ENCODE data around the gene PHC2. TPM values are rescaled to one million over a fixed set of nuclear protein-coding genes. Genes with fewer than 3 reads are reported as not detected.

Gene PHC2
- total and polyA plus RNA-seq, 9 of the 15 experiments (the other 6 are each of a cell fraction or from before 2014, with no cell fraction given): 3.1 to 67.6 (median 34.6) TPM

DNA sequence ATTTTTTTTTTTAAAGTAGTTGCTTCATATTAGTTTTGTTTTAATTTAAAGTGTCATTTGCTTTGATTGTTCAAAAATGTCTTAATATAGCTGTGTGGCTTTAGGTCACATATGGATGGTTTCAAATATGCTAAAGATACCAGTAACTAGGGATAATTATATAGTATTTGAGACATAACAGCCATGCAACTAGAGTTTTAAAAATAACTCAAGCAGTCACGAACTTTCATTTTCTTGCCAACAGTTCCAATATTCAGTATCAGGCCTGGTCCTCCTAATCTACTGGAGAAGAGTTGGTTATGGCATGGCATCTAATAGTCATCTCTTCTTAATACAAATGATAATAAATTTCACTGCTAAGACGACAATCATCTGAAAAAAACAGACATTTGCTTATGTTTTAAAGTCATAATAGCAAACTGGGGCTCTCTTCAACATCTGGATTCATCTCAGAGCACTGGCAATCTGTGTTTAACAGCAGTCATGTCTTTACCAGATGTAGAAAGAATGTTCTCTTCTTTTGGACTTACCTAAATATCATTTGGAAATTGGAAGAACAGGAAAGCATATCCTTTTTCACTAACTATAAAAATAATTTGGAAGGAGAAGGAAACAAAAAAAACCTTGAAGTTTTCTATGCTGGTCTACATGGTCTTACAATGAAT lies 85.9 kb downstream of the PHC2 start (continued):
- TF ChIP-seq TFAM (CRISPR knock-in tag; conservative IDR thresholded peaks at IDR 0.05): no peak
- TF ChIP-seq ZBTB17 (CRISPR knock-in tag; IDR thresholded peaks at IDR 0.05): no peak
- TF ChIP-seq RBBP5 (IDR thresholded peaks at IDR 0.05; ENCODE audit: borderline replicate concordance, insufficient read depth, low read length, poor library complexity, severe bottlenecking): no peak
- TF ChIP-seq RBM25 (IDR thresholded peaks at IDR 0.05; ENCODE audit: low read depth, low read length, severe bottlenecking): no peak
- TF ChIP-seq BDP1 (IDR thresholded peaks at IDR 0.05; ENCODE audit: insufficient read depth, insufficient read length): no peak

DNA sequence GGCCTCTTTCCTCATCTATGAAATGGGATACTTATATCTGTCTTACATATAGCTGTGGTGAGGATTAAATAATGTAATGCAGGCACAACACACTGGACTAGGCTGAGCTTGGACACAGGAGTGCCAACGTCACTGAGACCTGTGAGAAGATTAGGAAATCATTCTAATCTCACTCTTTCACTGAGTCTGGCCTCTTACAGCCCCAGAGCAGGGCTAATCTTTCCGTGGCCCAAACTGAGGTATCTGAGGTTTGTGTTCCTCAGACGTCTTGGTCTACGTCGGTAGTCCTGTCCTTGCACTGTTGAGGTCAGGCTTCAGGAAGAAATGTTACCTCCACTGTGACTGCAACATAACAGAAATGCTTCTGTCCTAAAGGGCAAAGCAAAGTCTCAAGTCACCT lies 87.4 kb downstream of the PHC2 start:
- peaks cover 21 to 36% of the 10 kb centered on the region in 2 experiments for H3K4me1 ChIP-seq (replicated peaks in 1 of 2; ENCODE audit: control insufficient read depth in 2 of 2, insufficient read depth in 2 of 2, low read length in 2 of 2)
- no TSS peak for BruUV-seq (replicated peaks)
- intact Hi-C loops (cut with micrococcal nuclease) (no loop called here), in situ Hi-C loops (cut with MboI) (no loop called here)
- peaks cover 13% of the 10 kb centered on the region for H3K9me1 ChIP-seq (ENCODE audit: control insufficient read depth, insufficient read depth, low read length)
- H3K27ac ChIP-seq (ENCODE audit: extremely low read depth, low read depth, low read length): no peak overlapping the region
- no peak overlapping the region for H3K9ac ChIP-seq (ENCODE audit: insufficient read depth in 1 of 2, low read depth in 2 of 2, low read length in 2 of 2)
- DNase-seq (ENCODE audit: extremely low read depth in 1 of 4, low spot score in 3 of 4) (peak in 1 of 4 experiments; percentile 21), FAIRE-seq (peak; percentile 64), ATAC-seq (no peak)
- no peak overlapping the region for H2AFZ ChIP-seq (ENCODE audit: low read depth, low read length)
- H3K9me3 ChIP-seq (replicated peaks; ENCODE audit: control insufficient read depth, insufficient read depth, low read depth, low read length): no peaks in the 10 kb centered on the region
- 42% methylated on average over 5 of the region's 5 CpGs for WGBS (ENCODE audit: insufficient coverage, low coverage, missing lambda C conversion rate)
- POLR2A ChIA-PET: interaction anchor here (1.2 kb wide), 1 partner anchor 48 kb away, joined by 3 read pairs; no protein-coding TSS in a partner anchor
- H3K27me3 ChIP-seq (ENCODE audit: control insufficient read depth in 2 of 2, insufficient read depth in 2 of 2, low read length in 2 of 2): no peaks in the 10 kb centered on the region
- H3K36me3 ChIP-seq (ENCODE audit: control insufficient read depth, insufficient read depth, low read length): peaks cover 50% of the 10 kb centered on the region; the same call in 2 of the 3 replicates
- H4K20me1 ChIP-seq (replicated peaks; ENCODE audit: control insufficient read depth, insufficient read depth, low read length): peaks cover 46% of the 10 kb centered on the region
- CTCF ChIA-PET (ENCODE audit: low intra/inter-chr PET ratio): no interaction called here
- no peak overlapping the region for H3K4me3 ChIP-seq
- no peak overlapping the region for H3K4me2 ChIP-seq (ENCODE audit: insufficient read depth, low read length)
- peaks cover 74% of the 10 kb centered on the region for H3K79me2 ChIP-seq (ENCODE audit: control insufficient read depth, insufficient read depth, low read length)
- no peak for TF ChIP-seq ZSCAN29 (IDR thresholded peaks at IDR 0.05)
- no peak for TF ChIP-seq MIER1 (IDR thresholded peaks at IDR 0.05; ENCODE audit: low read depth)
- TF ChIP-seq, protein P1, sequence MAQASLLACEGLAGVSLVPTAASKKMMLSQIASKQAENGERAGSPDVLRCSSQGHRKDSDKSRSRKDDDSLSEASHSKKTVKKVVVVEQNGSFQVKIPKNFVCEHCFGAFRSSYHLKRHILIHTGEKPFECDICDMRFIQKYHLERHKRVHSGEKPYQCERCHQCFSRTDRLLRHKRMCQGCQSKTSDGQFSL (CRISPR knock-in tag; IDR thresholded peaks at IDR 0.05): no peak
- TF ChIP-seq, protein P1 (tag; IDR thresholded peaks at IDR 0.05): no peak
- TF ChIP-seq, protein P2, sequence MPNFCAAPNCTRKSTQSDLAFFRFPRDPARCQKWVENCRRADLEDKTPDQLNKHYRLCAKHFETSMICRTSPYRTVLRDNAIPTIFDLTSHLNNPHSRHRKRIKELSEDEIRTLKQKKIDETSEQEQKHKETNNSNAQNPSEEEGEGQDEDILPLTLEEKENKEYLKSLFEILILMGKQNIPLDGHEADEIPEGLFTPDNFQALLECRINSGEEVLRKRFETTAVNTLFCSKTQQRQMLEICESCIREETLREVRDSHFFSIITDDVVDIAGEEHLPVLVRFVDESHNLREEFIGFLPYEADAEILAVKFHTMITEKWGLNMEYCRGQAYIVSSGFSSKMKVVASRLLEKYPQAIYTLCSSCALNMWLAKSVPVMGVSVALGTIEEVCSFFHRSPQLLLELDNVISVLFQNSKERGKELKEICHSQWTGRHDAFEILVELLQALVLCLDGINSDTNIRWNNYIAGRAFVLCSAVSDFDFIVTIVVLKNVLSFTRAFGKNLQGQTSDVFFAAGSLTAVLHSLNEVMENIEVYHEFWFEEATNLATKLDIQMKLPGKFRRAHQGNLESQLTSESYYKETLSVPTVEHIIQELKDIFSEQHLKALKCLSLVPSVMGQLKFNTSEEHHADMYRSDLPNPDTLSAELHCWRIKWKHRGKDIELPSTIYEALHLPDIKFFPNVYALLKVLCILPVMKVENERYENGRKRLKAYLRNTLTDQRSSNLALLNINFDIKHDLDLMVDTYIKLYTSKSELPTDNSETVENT (CRISPR knock-in tag; IDR thresholded peaks at IDR 0.05): no peak
- no peak for TF ChIP-seq FOXJ2 (tag; IDR thresholded peaks at IDR 0.05)
- TF ChIP-seq FOXP1 (CRISPR knock-in tag; IDR thresholded peaks at IDR 0.05): no peak
- TF ChIP-seq, protein P3, sequence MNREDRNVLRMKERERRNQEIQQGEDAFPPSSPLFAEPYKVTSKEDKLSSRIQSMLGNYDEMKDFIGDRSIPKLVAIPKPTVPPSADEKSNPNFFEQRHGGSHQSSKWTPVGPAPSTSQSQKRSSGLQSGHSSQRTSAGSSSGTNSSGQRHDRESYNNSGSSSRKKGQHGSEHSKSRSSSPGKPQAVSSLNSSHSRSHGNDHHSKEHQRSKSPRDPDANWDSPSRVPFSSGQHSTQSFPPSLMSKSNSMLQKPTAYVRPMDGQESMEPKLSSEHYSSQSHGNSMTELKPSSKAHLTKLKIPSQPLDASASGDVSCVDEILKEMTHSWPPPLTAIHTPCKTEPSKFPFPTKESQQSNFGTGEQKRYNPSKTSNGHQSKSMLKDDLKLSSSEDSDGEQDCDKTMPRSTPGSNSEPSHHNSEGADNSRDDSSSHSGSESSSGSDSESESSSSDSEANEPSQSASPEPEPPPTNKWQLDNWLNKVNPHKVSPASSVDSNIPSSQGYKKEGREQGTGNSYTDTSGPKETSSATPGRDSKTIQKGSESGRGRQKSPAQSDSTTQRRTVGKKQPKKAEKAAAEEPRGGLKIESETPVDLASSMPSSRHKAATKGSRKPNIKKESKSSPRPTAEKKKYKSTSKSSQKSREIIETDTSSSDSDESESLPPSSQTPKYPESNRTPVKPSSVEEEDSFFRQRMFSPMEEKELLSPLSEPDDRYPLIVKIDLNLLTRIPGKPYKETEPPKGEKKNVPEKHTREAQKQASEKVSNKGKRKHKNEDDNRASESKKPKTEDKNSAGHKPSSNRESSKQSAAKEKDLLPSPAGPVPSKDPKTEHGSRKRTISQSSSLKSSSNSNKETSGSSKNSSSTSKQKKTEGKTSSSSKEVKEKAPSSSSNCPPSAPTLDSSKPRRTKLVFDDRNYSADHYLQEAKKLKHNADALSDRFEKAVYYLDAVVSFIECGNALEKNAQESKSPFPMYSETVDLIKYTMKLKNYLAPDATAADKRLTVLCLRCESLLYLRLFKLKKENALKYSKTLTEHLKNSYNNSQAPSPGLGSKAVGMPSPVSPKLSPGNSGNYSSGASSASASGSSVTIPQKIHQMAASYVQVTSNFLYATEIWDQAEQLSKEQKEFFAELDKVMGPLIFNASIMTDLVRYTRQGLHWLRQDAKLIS (CRISPR knock-in tag; IDR thresholded peaks at IDR 0.05): no peak
- TF ChIP-seq ZNF253 (CRISPR knock-in tag; conservative IDR thresholded peaks at IDR 0.05): no peak

Data from K562 (cell line).